Spinal cord (tissue), 10 donors: Measurements from ENCODE around the gene CENPA. TPM values are rescaled to one million over a fixed set of nuclear protein-coding genes. Genes with fewer than 3 reads are reported as not detected.
A peak's percentile ranks its signal among the peaks of the same experiment; 100 is the strongest.
"Not testable (repeated sequence)": the region's sequence is repeated elsewhere in the genome, so short reads cannot be mapped to it uniquely, and the experiment has no call there.

Experiments
- DNase-seq, 6 donors: peaks; one replicate each; pipeline versions ENCODE4 v3.0.0 to v3.0.0-alpha.2; 2013 to 2015; ENCODE audit warnings: low spot score in 6 of 6, low read depth in 4 of 6
- H3K27ac ChIP-seq: one replicate; pipeline ENCODE4 v1.5.1; 2013; ENCODE audit warnings: low read depth, low read length, control low read depth
- H3K27me3 ChIP-seq: one replicate; pipeline ENCODE4 v1.6.1; 2013; ENCODE audit warnings: low read length; ENCODE audit not compliant: control insufficient read depth, insufficient read depth
- H3K36me3 ChIP-seq: one replicate; pipeline ENCODE4 v1.6.1; 2013; ENCODE audit warnings: low read length; ENCODE audit not compliant: control insufficient read depth, insufficient read depth
- H3K4me1 ChIP-seq: one replicate; pipeline ENCODE4 v1.6.1; 2013; ENCODE audit warnings: low read length; ENCODE audit not compliant: control insufficient read depth, insufficient read depth
- H3K4me3 ChIP-seq: one replicate; pipeline ENCODE4 v1.5.1; 2013; ENCODE audit warnings: low read depth, low read length, control low read depth
- H3K9me3 ChIP-seq: one replicate; pipeline ENCODE4 v1.6.1; 2013; ENCODE audit warnings: low read length; ENCODE audit not compliant: control insufficient read depth, insufficient read depth
- WGBS: methylation state at CpG from one replicate; pipeline ENCODE4 v1.1.5; 2013; ENCODE audit warnings: missing lambda C conversion rate; ENCODE audit not compliant: insufficient coverage; 5-methylcytosine and 5-hydroxymethylcytosine counted together
- polyA plus RNA-seq, 2 donors: library from polyadenylated mRNA; unstranded; fragments of 120-200 nt; gene quantifications; one replicate each; pipeline ENCODE4 v1.2.1, GENCODE V29; 2013; ENCODE audit not compliant: insufficient read length in 2 of 2
- total RNA-seq, 2 donors: library from RNA; depleted of rRNA in 1 of 2; stranded (reverse); fragments of 120-200 nt in 1 of 2; fragments of >200 nt in 1 of 2; gene quantifications; one replicate each; pipeline versions ENCODE4 v1.2.3 to v1.2.4, GENCODE V29; 2013 to 2014
- donor health status: healthy.

The CENPA gene
- total and polyA plus RNA-seq, 4 donors = 2.8 to 7.4 (median 5.3) TPM

- Histone ChIP-seq H3K27ac (no peak overlapping the region), H3K4me1 (peaks cover 8% of the 10 kb centered on the region), H3K9me3 (no peaks in the 10 kb centered on the region), H3K27me3 (no peaks in the 10 kb centered on the region), H3K36me3 (no peaks in the 10 kb centered on the region), H3K4me3 (no peak overlapping the region)
- 80% methylated on average over 7 of the region's 7 CpGs for WGBS
- DNase-seq = no peak
These were observed 27.0 kb upstream of the CENPA start for GRCh38 chr2:26758790-26759321.

DNA sequence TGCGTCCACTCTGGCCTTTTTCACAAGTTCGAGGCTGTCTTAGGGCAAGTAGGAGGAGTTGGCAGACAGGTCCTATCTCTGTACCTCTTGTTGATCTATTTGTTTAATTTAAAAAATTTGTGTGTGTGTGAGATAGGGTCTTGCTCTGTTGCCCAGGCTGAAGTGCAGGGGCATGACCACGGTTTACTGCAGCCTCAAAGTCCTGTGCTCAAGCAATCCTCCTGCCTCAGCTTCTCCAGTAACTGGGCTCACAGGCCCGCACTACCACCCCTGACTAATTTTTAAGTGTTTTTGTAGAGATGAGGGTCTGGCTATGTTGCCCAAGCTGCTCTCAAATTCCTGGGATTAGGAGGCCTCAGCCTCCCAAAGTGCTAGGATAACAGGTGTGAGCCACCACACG, 26.0 kb upstream of the CENPA start:
- no peak overlapping the region for H3K4me3 ChIP-seq
- peaks cover 13% of the 10 kb centered on the region for H3K4me1 ChIP-seq
- H3K36me3 ChIP-seq = no peaks in the 10 kb centered on the region
- H3K27ac ChIP-seq = no peak overlapping the region
- no peaks in the 10 kb centered on the region for H3K9me3 ChIP-seq
- WGBS = 95% methylated on average over 4 of the region's 5 CpGs
- no peaks in the 10 kb centered on the region for H3K27me3 ChIP-seq
- no peak for DNase-seq

DNA sequence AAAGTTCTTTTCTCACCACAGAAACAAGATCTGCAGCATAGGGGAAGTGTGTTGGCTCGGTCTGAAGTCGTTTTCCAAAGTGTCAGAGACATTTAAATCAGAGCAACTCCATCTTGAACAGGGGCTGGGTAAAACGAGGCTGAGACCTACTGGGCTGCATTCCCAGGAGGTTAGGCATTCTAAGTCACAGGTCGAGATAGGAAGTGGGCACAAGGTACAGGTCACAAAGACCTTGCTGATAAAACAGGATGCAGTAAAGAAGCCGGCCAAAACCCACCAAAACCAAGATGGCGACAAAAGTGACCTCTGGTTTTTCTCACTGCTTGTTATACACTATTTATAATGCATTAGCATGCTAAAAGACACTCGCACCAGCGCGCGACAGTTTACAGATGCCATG, 24.9 kb upstream of the CENPA start:
- not testable (repeated sequence) for DNase-seq, H3K4me3 ChIP-seq, H3K36me3 ChIP-seq, H3K27me3 ChIP-seq, H3K9me3 ChIP-seq, H3K27ac ChIP-seq
- 75% methylated on average over 8 of the region's 10 CpGs for WGBS
- peaks cover 24% of the 10 kb centered on the region for H3K4me1 ChIP-seq

- Histone ChIP-seq H3K4me3 (no peak overlapping the region), H3K27ac (no peak overlapping the region), H3K36me3 (peaks cover 16% of the 10 kb centered on the region), H3K9me3 (no peaks in the 10 kb centered on the region), H3K27me3 (no peaks in the 10 kb centered on the region), H3K4me1 (peaks cover 32% of the 10 kb centered on the region)
- 90% methylated on average over 6 of the region's 10 CpGs for WGBS
- no peak for DNase-seq
These were observed 22.8 kb upstream of the CENPA start for GRCh38 chr2:26763019-26763418.

GRCh38 chr2:26764078-26764887, 21.6 kb upstream of the CENPA start, which contains the start of gene SLC35F6:
TSS of gene SLC35F6 (plus strand) at chr2:26764284. CDS start at chr2:26764350, 66 bp downstream.
- H3K27ac ChIP-seq = peak within 1 kb of the TSS; percentile 86
- peak in 5 of 6 donors; percentile 72 to 94 (median 78) for DNase-seq
- H3K36me3 ChIP-seq = peaks cover 25% of the 10 kb centered on the region
- no peaks in the 10 kb centered on the region for H3K27me3 ChIP-seq
- H3K9me3 ChIP-seq = no peaks in the 10 kb centered on the region
- H3K4me3 ChIP-seq = peak within 1 kb of the TSS; percentile 91
- WGBS = under 1% methylated on average over 68 of the region's 68 CpGs
- peaks cover 41% of the 10 kb centered on the region for H3K4me1 ChIP-seq

GRCh38 chr2:26764906-26765305, 20.9 kb upstream of the CENPA start:
- H3K4me3 ChIP-seq = peak overlapping the region; percentile 91

GRCh38 chr2:26765475-26766200, 20.2 kb upstream of the CENPA start:
- no peak for DNase-seq
- 95% methylated on average over 9 of the region's 10 CpGs for WGBS
- no peak overlapping the region for H3K27ac ChIP-seq
- no peaks in the 10 kb centered on the region for H3K9me3 ChIP-seq
- no peaks in the 10 kb centered on the region for H3K27me3 ChIP-seq
- H3K36me3 ChIP-seq = peaks cover 26% of the 10 kb centered on the region
- peaks cover 47% of the 10 kb centered on the region for H3K4me1 ChIP-seq
- H3K4me3 ChIP-seq = no peak overlapping the region

More at GRCh38 chr2:26764906-26765305, 20.9 kb upstream of the CENPA start:
- H3K4me1 ChIP-seq = peaks cover 45% of the 10 kb centered on the region
- WGBS = 49% methylated on average over 3 of the region's 3 CpGs
- DNase-seq = no peak
- peaks cover 26% of the 10 kb centered on the region for H3K36me3 ChIP-seq
- H3K9me3 ChIP-seq = no peaks in the 10 kb centered on the region
- peak overlapping the region; percentile 86 for H3K27ac ChIP-seq
- no peaks in the 10 kb centered on the region for H3K27me3 ChIP-seq

GRCh38 chr2:26767129-26767528, 18.7 kb upstream of the CENPA start:
- Histone ChIP-seq H3K27me3 (no peaks in the 10 kb centered on the region), H3K27ac (no peak overlapping the region), H3K9me3 (no peaks in the 10 kb centered on the region), H3K4me3 (no peak overlapping the region), H3K4me1 (peaks cover 62% of the 10 kb centered on the region), H3K36me3 (peaks cover 28% of the 10 kb centered on the region)
- DNase-seq = no peak
- WGBS = 31% methylated on average over 5 of the region's 5 CpGs

DNA sequence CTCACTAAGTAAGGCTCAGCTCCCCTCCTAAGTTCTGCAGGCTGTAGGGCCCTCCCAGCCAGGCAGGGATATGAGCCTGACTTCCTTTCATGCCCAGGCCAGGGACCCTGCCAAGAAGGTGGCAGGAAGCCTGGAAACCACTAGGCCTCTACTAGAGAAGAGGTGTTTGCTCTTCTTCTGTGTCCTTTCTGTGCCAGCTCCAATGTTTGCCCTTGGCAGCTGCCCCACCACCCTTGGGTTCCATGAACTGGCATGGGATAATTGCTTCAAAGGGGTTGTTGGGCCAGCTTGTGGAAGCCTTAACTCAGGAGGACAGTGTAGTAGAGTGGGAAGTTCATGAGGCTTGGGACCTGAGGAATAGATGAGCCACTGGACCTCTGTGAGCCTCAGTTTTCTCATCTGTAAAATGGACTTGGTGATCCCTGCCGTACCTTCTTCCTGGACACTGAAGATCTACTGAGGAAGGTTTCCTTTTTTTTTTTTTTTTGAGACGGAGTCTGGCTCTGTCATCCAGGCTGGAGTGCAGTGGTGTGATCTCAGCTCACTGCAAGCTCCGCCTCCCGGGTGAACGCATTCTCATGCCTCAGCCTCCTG, 17.9 kb upstream of the CENPA start:
- no peak for DNase-seq
- peaks cover 66% of the 10 kb centered on the region for H3K4me1 ChIP-seq
- H3K4me3 ChIP-seq = no peak overlapping the region
- peaks cover 28% of the 10 kb centered on the region for H3K36me3 ChIP-seq
- no peaks in the 10 kb centered on the region for H3K27me3 ChIP-seq
- no peaks in the 10 kb centered on the region for H3K9me3 ChIP-seq
- 95% methylated on average over 4 of the region's 5 CpGs for WGBS
- H3K27ac ChIP-seq = no peak overlapping the region
